Natural killer cell (primary cell): ENCODE data around the gene AGO3. TPM values are rescaled to one million over a fixed set of nuclear protein-coding genes. Genes with fewer than 3 reads are reported as not detected.
"Not testable (repeated sequence)": the region's sequence is repeated elsewhere in the genome, so short reads cannot be mapped to it uniquely, and the experiment has no call there.

Source experiments
- ATAC-seq, 3 donors: fragments of 150-1000 bp in 2 of 3; fragments of 200-7000 bp in 1 of 3; cut with Tn5 transposase; 1 replicate in 1 of 3; 2 replicates in 2 of 3; pipeline ENCODE4 v1.10.0; 2021; ENCODE audit warnings: mild to moderate bottlenecking in 2 of 3, moderate library complexity in 2 of 3
- DNase-seq, 2 donors: peaks; one replicate each; pipeline versions ENCODE4 v3.0.0 to v3.0.0-alpha.2; 2013 to 2021; ENCODE audit warnings: mixed read lengths in 1 of 2
- H3K27ac ChIP-seq: one replicate; pipeline ENCODE4 v1.5.1; 2013; ENCODE audit warnings: mild to moderate bottlenecking, low read length
- H3K27me3 ChIP-seq: one replicate; pipeline ENCODE4 v1.6.1; 2013; ENCODE audit warnings: low read length; ENCODE audit not compliant: control insufficient read depth, insufficient read depth
- H3K36me3 ChIP-seq: one replicate; pipeline ENCODE4 v1.6.1; 2013; ENCODE audit warnings: low read length; ENCODE audit not compliant: control insufficient read depth, insufficient read depth
- H3K4me1 ChIP-seq: one replicate; pipeline ENCODE4 v1.6.1; 2013; ENCODE audit warnings: low read length; ENCODE audit not compliant: control insufficient read depth, insufficient read depth
- H3K4me3 ChIP-seq: one replicate; pipeline ENCODE4 v1.5.1; 2013; ENCODE audit warnings: low read length
- H3K9me3 ChIP-seq: one replicate; pipeline ENCODE4 v1.6.1; 2013; ENCODE audit warnings: low read length; ENCODE audit not compliant: control insufficient read depth, insufficient read depth
- H3K27ac Mint-ChIP-seq, 2 donors: one replicate each; pipeline ENCODE4 v1.8.0; 2022; ENCODE audit warnings: mild to moderate bottlenecking in 2 of 2, mixed read lengths in 2 of 2, moderate library complexity in 1 of 2
- H3K27me3 Mint-ChIP-seq, 2 donors: one replicate each; pipeline ENCODE4 v1.8.0; 2022; ENCODE audit warnings: low read depth in 2 of 2, mixed read lengths in 2 of 2
- H3K36me3 Mint-ChIP-seq: one replicate; pipeline ENCODE4 v1.8.0; 2022; ENCODE audit warnings: mixed read lengths
- H3K4me1 Mint-ChIP-seq, 2 donors: one replicate each; pipeline ENCODE4 v1.8.0; 2022; ENCODE audit warnings: mixed read lengths in 2 of 2
- H3K4me3 Mint-ChIP-seq: one replicate; pipeline ENCODE4 v1.8.0; 2022; ENCODE audit warnings: mild to moderate bottlenecking, moderate library complexity, mixed read lengths
- H3K9me3 Mint-ChIP-seq, 2 donors: one replicate each; pipeline ENCODE4 v1.8.0; 2022; ENCODE audit warnings: mixed read lengths in 2 of 2
- WGBS: methylation state at CpG from one replicate; pipeline ENCODE4 v1.1.7; 2013; ENCODE audit warnings: missing lambda C conversion rate; ENCODE audit not compliant: insufficient coverage; 5-methylcytosine and 5-hydroxymethylcytosine counted together
- intact Hi-C: fragments of 100-400 bp; cut with micrococcal nuclease; formaldehyde crosslinking; loops from one replicate; pipeline ENCODE4 v1.14.2; 2022
- total RNA-seq, 4 donors: library from RNA; stranded (reverse); fragments of 120-200 nt in 1 of 4; gene quantifications; one replicate each; pipeline versions ENCODE4 v1.2.3 to v1.2.4, GENCODE V29; 2013 to 2022
- TF ChIP-seq, protein P1 (sequence below): fragments of 200-600 bp; IDR thresholded peaks from one replicate; pipeline ENCODE4 v1.8.0; 2022; ENCODE audit warnings: antibody characterized with exemption

Gene AGO3
- total RNA-seq, 3 donors from 2014 or later (not counting 1 experiment from before 2014, with no cell fraction given): 36.5 to 49.6 (median 49.0) TPM

DNA sequence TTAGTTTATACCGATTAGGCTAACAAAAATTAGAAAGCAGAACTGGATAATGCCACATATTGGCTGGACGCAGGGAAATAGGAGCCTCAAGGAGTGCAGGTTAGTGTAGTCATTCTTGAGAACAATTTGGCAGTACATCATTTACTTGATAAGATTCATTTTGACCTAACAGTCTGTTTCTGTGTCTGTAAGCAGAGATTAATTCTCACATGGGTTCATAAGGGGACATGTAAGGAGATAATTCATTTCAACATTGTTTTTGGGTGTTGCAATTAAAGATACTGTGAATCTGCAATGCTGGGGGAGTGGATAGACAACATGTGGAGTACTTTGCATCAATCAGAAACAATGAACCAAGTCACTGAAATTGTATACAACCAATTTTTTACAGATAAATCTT lies 32.0 kb downstream of the AGO3 start:
- H3K4me1 ChIP-seq: no peaks in the 10 kb centered on the region
- Mint-ChIP-seq H3K9me3 (no peaks in the 10 kb centered on the region), H3K27ac (no peak overlapping the region), H3K27me3 (no peaks in the 10 kb centered on the region), H3K36me3 (peaks cover 3% of the 10 kb centered on the region), H3K4me3 (no peak overlapping the region), H3K4me1 (peaks cover 8% of the 10 kb centered on the region in 2 donors)
- 100% methylated on average over 2 of the region's 2 CpGs for WGBS
- H3K27ac ChIP-seq: no peak overlapping the region
- no peak for ATAC-seq
- no peak for DNase-seq
- intact Hi-C loops: no loop called here
- H3K4me3 ChIP-seq: no peak overlapping the region
- no peaks in the 10 kb centered on the region for H3K9me3 ChIP-seq
- TF ChIP-seq, protein P1, sequence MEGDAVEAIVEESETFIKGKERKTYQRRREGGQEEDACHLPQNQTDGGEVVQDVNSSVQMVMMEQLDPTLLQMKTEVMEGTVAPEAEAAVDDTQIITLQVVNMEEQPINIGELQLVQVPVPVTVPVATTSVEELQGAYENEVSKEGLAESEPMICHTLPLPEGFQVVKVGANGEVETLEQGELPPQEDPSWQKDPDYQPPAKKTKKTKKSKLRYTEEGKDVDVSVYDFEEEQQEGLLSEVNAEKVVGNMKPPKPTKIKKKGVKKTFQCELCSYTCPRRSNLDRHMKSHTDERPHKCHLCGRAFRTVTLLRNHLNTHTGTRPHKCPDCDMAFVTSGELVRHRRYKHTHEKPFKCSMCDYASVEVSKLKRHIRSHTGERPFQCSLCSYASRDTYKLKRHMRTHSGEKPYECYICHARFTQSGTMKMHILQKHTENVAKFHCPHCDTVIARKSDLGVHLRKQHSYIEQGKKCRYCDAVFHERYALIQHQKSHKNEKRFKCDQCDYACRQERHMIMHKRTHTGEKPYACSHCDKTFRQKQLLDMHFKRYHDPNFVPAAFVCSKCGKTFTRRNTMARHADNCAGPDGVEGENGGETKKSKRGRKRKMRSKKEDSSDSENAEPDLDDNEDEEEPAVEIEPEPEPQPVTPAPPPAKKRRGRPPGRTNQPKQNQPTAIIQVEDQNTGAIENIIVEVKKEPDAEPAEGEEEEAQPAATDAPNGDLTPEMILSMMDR: no peak
- H3K27me3 ChIP-seq: no peaks in the 10 kb centered on the region
- H3K36me3 ChIP-seq: peaks cover 3% of the 10 kb centered on the region

DNA sequence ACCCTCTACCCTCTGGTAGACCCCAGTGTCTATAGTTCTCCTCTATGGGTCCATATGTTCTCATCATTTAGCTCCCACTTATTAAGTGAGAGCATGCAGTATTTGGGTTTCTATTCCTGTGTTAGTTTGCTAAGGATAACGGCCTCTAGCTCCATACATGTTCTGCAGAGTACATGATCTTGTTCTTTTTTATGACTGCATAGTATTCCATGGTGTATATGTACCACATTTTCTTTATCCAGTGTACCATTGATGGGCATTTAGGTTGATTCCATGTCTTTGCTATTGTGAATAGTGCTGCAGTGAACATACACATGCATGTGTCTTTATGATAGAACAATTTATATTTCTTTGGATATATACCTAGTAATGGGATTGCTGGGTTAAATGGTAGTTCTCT lies 33.4 kb downstream of the AGO3 start:
- H3K4me1 Mint-ChIP-seq, ATAC-seq, H3K27me3 Mint-ChIP-seq, H3K9me3 ChIP-seq, H3K9me3 Mint-ChIP-seq, H3K4me3 ChIP-seq, H3K27ac ChIP-seq, intact Hi-C loops, H3K27ac Mint-ChIP-seq, H3K36me3 ChIP-seq, H3K4me1 ChIP-seq, H3K4me3 Mint-ChIP-seq, H3K27me3 ChIP-seq, DNase-seq: not testable (repeated sequence)
- WGBS: no CpG with 5 or more reads among the region's 1 CpG
- peaks cover 13% of the 10 kb centered on the region for H3K36me3 Mint-ChIP-seq

DNA sequence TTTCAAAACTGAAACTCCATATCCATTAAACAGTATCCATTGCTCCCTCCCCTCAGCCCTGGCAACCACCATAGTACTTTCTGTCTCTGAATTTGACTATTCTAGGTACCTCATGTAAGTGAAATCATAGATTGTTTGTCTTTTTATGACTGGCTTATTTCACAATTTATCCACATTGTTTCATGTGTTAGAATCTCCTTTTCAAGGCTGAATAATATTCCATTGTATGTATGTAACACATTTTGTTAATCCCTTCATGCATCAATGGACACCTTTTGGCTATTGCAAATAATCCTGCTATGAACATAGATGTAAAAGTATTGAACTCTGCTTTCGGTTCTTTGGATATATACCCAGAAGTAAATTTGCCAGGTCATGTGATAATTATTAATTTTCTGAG lies 37.5 kb downstream of the AGO3 start:
- H3K4me1 ChIP-seq: no peaks in the 10 kb centered on the region
- Mint-ChIP-seq H3K27ac (peak overlapping the region in 1 of 2 donors; percentile 12), H3K4me1 (peaks cover 4 to 9% of the 10 kb centered on the region in 2 donors), H3K4me3 (no peak overlapping the region), H3K36me3 (peaks cover 13% of the 10 kb centered on the region), H3K9me3 (no peaks in the 10 kb centered on the region), H3K27me3 (no peaks in the 10 kb centered on the region)
- intact Hi-C loops: no loop called here
- no peaks in the 10 kb centered on the region for H3K27me3 ChIP-seq
- no peak overlapping the region for H3K4me3 ChIP-seq
- H3K27ac ChIP-seq: no peak overlapping the region
- H3K9me3 ChIP-seq: no peaks in the 10 kb centered on the region
- DNase-seq (no peak), ATAC-seq (no peak)
- H3K36me3 ChIP-seq: peaks cover 20% of the 10 kb centered on the region
- WGBS: no CpG with 5 or more reads among the region's 1 CpG
- TF ChIP-seq, protein P1: no peak

DNA sequence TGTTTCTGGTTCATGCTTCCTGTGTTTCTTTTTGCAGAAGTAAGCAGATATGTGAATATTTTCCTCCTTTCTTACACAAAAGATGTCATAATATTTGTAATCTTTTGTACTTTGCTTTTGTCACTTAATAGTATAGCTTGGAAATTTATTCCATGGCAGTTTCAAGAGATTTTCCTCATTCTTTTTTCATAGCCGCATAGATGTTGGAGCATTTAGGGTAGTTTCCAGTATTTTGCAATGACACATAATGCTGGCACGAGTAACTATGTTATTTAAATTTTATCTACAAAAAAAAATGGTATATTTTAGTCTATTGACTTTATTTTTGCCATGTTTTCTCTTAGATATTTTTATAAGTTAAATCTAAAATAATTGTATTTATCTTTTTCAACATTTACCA lies 40.7 kb downstream of the AGO3 start:
- H3K36me3 Mint-ChIP-seq: peaks cover 23% of the 10 kb centered on the region
- intact Hi-C loops: no loop called here
- H3K27ac ChIP-seq: no peak overlapping the region
- H3K4me1 ChIP-seq: no peaks in the 10 kb centered on the region
- H3K4me3 ChIP-seq: no peak overlapping the region
- peaks cover 10 to 12% of the 10 kb centered on the region in 2 donors for H3K4me1 Mint-ChIP-seq
- no CpG with 5 or more reads among the region's 2 CpGs for WGBS
- no peak for ATAC-seq
- H3K9me3 ChIP-seq: no peaks in the 10 kb centered on the region
- peaks cover 29% of the 10 kb centered on the region for H3K36me3 ChIP-seq
- H3K27ac Mint-ChIP-seq: no peak overlapping the region
- no peaks in the 10 kb centered on the region for H3K9me3 Mint-ChIP-seq
- H3K27me3 ChIP-seq: no peaks in the 10 kb centered on the region
- no peak overlapping the region for H3K4me3 Mint-ChIP-seq
- TF ChIP-seq, protein P1: no peak
- H3K27me3 Mint-ChIP-seq: no peaks in the 10 kb centered on the region
- DNase-seq: no peak

DNA sequence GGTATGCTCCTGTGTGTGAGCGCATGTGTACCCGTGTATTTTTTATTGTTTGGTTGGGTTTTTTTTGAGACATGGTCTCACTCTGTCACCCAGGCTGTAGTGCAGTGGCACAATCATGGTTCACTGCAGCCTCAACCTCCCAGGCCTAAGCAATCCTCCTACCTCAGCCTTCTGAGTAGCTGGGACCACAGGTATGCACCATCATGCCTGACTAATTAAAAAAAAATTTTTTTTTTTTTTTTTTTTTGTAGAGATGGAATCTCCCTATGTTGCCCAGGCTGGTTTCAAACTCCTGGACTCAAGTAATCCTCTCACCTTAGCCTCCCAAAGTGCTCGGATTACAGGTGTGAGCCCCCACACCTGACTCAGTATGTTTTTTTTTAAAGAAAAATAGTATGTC lies 41.7 kb downstream of the AGO3 start:
- ATAC-seq, H3K27me3 ChIP-seq, DNase-seq, H3K4me1 ChIP-seq, H3K27ac ChIP-seq, H3K27ac Mint-ChIP-seq, H3K27me3 Mint-ChIP-seq, intact Hi-C loops, H3K9me3 Mint-ChIP-seq, H3K4me3 Mint-ChIP-seq, H3K9me3 ChIP-seq, H3K4me3 ChIP-seq: not testable (repeated sequence)
- peaks cover 29% of the 10 kb centered on the region for H3K36me3 ChIP-seq
- Mint-ChIP-seq H3K36me3 (peaks cover 23% of the 10 kb centered on the region), H3K4me1 (peaks cover 10 to 12% of the 10 kb centered on the region in 2 donors)
- 100% methylated on average over 2 of the region's 3 CpGs for WGBS
